Measurements from ENCODE around the gene TSPAN4. TPM values are rescaled to one million over a fixed set of nuclear protein-coding genes. Genes with fewer than 3 reads are reported as not detected.

Gene TSPAN4
- polyA plus RNA-seq, 3 donors = 52.6 to 75.5 (median 63.1) TPM

DNA sequence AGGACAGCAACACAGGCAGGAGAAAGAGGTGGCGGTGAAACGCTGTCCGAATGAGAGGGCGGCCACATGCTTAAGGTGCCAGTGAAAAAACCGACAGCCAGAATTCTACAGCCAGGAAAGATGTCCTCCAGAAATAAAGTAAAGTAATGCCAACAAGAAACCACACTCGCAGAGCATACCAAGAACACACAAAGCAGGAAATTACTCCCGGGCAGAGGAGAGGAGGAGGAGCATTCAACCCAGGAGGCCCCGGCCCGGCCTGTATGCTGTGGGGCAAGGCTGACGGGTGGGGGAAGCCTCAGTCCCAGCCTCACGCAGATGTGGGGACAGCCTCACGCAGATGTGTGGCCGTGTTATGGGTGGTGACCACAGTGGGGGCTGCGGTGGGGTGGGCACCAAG lies 39.9 kb downstream of the TSPAN4 start:
- Histone ChIP-seq H3K4me3 (replicated peaks in 1 of 3; ENCODE audit: low read depth in 2 of 3, low read length in 3 of 3) (no peak overlapping the region), H2AFZ (ENCODE audit: insufficient read depth, low read depth, low read length, poor library complexity, severe bottlenecking) (no peak overlapping the region), H3K4me2 (replicated peaks; ENCODE audit: extremely low read depth, low read length, poor library complexity, severe bottlenecking) (no peak overlapping the region), H3K36me3 (replicated peaks in 1 of 2; ENCODE audit: control insufficient read depth in 1 of 2, insufficient read depth in 2 of 2, low read length in 2 of 2) (peaks cover 7 to 36% of the 10 kb centered on the region in 2 donors), H3K9me3 (replicated peaks in 1 of 2; ENCODE audit: control insufficient read depth in 1 of 2, insufficient read depth in 1 of 2, low read length in 2 of 2) (no peaks in the 10 kb centered on the region), H3K27me3 (ENCODE audit: control insufficient read depth in 2 of 2, insufficient read depth in 2 of 2, low read length in 2 of 2) (no peaks in the 10 kb centered on the region), H3K79me2 (ENCODE audit: insufficient read depth, low read length) (no peaks in the 10 kb centered on the region), H4K20me1 (ENCODE audit: insufficient read depth, low read length) (no peaks in the 10 kb centered on the region), H3K27ac (ENCODE audit: low read depth in 1 of 2, low read length in 2 of 2) (no peak overlapping the region), H3K9ac (ENCODE audit: insufficient read depth, low read length, poor library complexity, severe bottlenecking) (no peak overlapping the region), H3K4me1 (ENCODE audit: control insufficient read depth in 1 of 2, insufficient read depth in 2 of 2, low read length in 2 of 2) (no peaks in the 10 kb centered on the region)
- H3K4me3 Mint-ChIP-seq = no peak overlapping the region
- WGBS (ENCODE audit: insufficient coverage) = 63% methylated on average over 8 of the region's 14 CpGs
- peaks cover 34 to 63% of the 10 kb centered on the region in 2 donors for H3K36me3 Mint-ChIP-seq
- H3K27me3 Mint-ChIP-seq (ENCODE audit: low read depth in 3 of 3) = peaks cover 0 to 5% (median 0%) of the 10 kb centered on the region in 3 donors
- H3K4me1 Mint-ChIP-seq = no peaks in the 10 kb centered on the region
- H3K9me3 Mint-ChIP-seq = peaks cover 0 to 2% (median 0%) of the 10 kb centered on the region in 7 donors
- no peak for DNase-seq
- no peak overlapping the region for H3K27ac Mint-ChIP-seq
- TF ChIP-seq, protein P1, sequence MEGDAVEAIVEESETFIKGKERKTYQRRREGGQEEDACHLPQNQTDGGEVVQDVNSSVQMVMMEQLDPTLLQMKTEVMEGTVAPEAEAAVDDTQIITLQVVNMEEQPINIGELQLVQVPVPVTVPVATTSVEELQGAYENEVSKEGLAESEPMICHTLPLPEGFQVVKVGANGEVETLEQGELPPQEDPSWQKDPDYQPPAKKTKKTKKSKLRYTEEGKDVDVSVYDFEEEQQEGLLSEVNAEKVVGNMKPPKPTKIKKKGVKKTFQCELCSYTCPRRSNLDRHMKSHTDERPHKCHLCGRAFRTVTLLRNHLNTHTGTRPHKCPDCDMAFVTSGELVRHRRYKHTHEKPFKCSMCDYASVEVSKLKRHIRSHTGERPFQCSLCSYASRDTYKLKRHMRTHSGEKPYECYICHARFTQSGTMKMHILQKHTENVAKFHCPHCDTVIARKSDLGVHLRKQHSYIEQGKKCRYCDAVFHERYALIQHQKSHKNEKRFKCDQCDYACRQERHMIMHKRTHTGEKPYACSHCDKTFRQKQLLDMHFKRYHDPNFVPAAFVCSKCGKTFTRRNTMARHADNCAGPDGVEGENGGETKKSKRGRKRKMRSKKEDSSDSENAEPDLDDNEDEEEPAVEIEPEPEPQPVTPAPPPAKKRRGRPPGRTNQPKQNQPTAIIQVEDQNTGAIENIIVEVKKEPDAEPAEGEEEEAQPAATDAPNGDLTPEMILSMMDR (IDR thresholded peaks at IDR 0.05) = no peak
- intact Hi-C loops (cut with micrococcal nuclease) = no loop called here

DNA sequence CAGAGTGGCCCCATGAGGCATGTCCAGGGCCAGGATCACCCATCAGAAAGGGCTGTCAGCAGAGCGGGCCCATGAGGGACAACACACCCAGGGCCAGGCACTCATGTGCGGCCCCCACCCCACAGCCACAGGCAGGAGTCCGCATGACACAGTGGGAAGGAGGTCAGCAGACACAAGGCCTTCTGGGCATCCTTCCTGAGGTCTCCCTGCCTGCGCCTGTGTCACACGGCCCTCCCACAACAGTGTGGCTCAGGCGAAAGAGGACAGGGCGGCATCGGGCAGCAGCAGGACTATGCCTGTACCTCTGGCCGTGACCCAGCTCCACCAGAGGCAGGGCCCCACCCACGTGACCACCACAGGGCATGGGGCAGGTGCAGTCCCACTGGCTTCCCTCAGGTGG lies 40.9 kb downstream of the TSPAN4 start:
- Mint-ChIP-seq H3K4me3 (no peak overlapping the region), H3K27ac (peak overlapping the region in 1 of 7 donors; percentile 44), H3K27me3 (ENCODE audit: low read depth in 3 of 3) (peaks cover 0 to 4% (median 0%) of the 10 kb centered on the region in 3 donors), H3K9me3 (no peaks in the 10 kb centered on the region), H3K4me1 (no peaks in the 10 kb centered on the region), H3K36me3 (peaks cover 36 to 63% of the 10 kb centered on the region in 2 donors)
- Histone ChIP-seq H3K4me3 (replicated peaks in 1 of 3; ENCODE audit: low read depth in 2 of 3, low read length in 3 of 3) (no peak overlapping the region), H3K9me3 (replicated peaks in 1 of 2; ENCODE audit: control insufficient read depth in 1 of 2, insufficient read depth in 1 of 2, low read length in 2 of 2) (no peaks in the 10 kb centered on the region), H3K27me3 (ENCODE audit: control insufficient read depth in 2 of 2, insufficient read depth in 2 of 2, low read length in 2 of 2) (no peaks in the 10 kb centered on the region), H3K79me2 (ENCODE audit: insufficient read depth, low read length) (no peaks in the 10 kb centered on the region), H3K36me3 (replicated peaks in 1 of 2; ENCODE audit: control insufficient read depth in 1 of 2, insufficient read depth in 2 of 2, low read length in 2 of 2) (peaks cover 7 to 43% of the 10 kb centered on the region in 2 donors), H4K20me1 (ENCODE audit: insufficient read depth, low read length) (no peaks in the 10 kb centered on the region), H3K27ac (ENCODE audit: low read depth in 1 of 2, low read length in 2 of 2) (no peak overlapping the region), H3K4me2 (replicated peaks; ENCODE audit: extremely low read depth, low read length, poor library complexity, severe bottlenecking) (no peak overlapping the region), H2AFZ (ENCODE audit: insufficient read depth, low read depth, low read length, poor library complexity, severe bottlenecking) (no peak overlapping the region), H3K4me1 (ENCODE audit: control insufficient read depth in 1 of 2, insufficient read depth in 2 of 2, low read length in 2 of 2) (no peaks in the 10 kb centered on the region), H3K9ac (ENCODE audit: insufficient read depth, low read length, poor library complexity, severe bottlenecking) (no peak overlapping the region)
- TF ChIP-seq, protein P1 (IDR thresholded peaks at IDR 0.05) = no peak
- 89% methylated on average over 9 of the region's 10 CpGs for WGBS (ENCODE audit: insufficient coverage)
- intact Hi-C loops (cut with micrococcal nuclease) = no loop called here
- no peak for DNase-seq

All from CD14-positive monocyte (primary cell).